Astrocyte of the spinal cord (primary cell): Measurements from ENCODE around the gene SH2D7.
A peak's percentile ranks its signal among the peaks of the same experiment; 100 is the strongest.

Source experiments
- DNase-seq: peaks from one replicate; pipeline ENCODE4 v3.0.0; 2011; ENCODE audit warnings: low read depth, low spot score
- H3K4me3 ChIP-seq: 2 replicates; pipeline ENCODE4 v1.5.1; 2011; ENCODE audit warnings: low read depth, mild to moderate bottlenecking, low read length, moderate library complexity
- in situ Hi-C: cut with HindIII; loops from 2 replicates; pipeline ENCODE4 v1.10.0; 2017; ENCODE audit warnings: low sequenced_read_pairs
- TF ChIP-seq, protein P1 (sequence below): IDR thresholded peaks from 2 replicates; pipeline ENCODE4 v1.5.1; 2012; ENCODE audit warnings: low read depth, mild to moderate bottlenecking, low read length, inconsistent platforms

SH2D7 gene

DNA sequence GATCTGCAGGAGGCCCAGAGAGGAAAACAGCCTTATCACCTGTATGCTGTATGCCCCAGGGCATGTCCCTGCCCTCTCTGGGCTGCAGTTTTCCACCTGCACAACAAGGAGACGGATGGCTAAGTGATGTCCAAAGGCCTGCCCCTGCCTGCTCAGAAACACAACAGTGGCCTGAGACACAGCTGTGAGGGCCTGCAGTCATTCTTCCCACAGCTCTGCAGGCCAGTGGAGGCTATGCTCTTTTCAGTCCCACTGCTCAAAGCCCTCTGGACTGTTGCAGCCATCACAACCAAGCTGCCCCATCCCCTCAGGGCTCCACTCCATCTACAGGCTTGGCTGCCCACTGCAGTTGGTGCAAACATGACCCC is 9.6 kb upstream of the SH2D7 start:
- in situ Hi-C loops: no loop called here
- no peak for DNase-seq
- H3K4me3 ChIP-seq: no peak overlapping the region
- TF ChIP-seq, protein P1, sequence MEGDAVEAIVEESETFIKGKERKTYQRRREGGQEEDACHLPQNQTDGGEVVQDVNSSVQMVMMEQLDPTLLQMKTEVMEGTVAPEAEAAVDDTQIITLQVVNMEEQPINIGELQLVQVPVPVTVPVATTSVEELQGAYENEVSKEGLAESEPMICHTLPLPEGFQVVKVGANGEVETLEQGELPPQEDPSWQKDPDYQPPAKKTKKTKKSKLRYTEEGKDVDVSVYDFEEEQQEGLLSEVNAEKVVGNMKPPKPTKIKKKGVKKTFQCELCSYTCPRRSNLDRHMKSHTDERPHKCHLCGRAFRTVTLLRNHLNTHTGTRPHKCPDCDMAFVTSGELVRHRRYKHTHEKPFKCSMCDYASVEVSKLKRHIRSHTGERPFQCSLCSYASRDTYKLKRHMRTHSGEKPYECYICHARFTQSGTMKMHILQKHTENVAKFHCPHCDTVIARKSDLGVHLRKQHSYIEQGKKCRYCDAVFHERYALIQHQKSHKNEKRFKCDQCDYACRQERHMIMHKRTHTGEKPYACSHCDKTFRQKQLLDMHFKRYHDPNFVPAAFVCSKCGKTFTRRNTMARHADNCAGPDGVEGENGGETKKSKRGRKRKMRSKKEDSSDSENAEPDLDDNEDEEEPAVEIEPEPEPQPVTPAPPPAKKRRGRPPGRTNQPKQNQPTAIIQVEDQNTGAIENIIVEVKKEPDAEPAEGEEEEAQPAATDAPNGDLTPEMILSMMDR: no peak

DNA sequence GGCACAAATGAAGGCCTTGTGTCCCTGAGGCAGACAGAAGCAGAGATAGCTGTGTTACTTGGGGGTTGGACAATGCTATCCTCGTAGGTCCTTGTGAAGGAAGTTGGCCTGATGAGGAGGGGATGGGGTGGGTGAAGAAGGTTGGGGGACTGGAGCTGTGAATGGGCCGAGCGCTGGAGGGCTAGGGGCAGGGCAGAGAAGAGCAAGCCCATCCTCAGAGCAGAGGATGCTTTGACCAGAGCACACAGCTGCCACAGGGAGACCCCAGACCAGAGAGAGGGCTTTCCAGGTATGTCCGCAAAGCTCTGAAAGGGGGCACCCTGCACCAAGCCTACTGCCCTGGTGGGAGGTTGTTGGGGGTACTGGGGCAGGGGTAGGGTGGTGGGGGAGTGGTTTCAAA is 9.2 kb upstream of the SH2D7 start:
- no peak for DNase-seq

GRCh38 chr15:78083687-78084448 is 8.5 kb upstream of the SH2D7 start:
- in situ Hi-C loops: no loop called here
- H3K4me3 ChIP-seq: no peak overlapping the region
- no peak for DNase-seq
- TF ChIP-seq, protein P1: no peak

More for the DNA sequence above, 9.2 kb upstream of the SH2D7 start:
- TF ChIP-seq, protein P1: no peak
- H3K4me3 ChIP-seq: no peak overlapping the region
- in situ Hi-C loops: no loop called here

- TF ChIP-seq, protein P1: no peak
- no peak overlapping the region for H3K4me3 ChIP-seq
- no peak for DNase-seq
- in situ Hi-C loops: no loop called here
Measured at GRCh38 chr15:78084449-78084750, 8.0 kb upstream of the SH2D7 start.

GRCh38 chr15:78085928-78086327 is 6.4 kb upstream of the SH2D7 start:
- DNase-seq: peak; percentile 41
- H3K4me3 ChIP-seq: no peak overlapping the region
- TF ChIP-seq, protein P1: no peak
- in situ Hi-C loops: no loop called here

DNA sequence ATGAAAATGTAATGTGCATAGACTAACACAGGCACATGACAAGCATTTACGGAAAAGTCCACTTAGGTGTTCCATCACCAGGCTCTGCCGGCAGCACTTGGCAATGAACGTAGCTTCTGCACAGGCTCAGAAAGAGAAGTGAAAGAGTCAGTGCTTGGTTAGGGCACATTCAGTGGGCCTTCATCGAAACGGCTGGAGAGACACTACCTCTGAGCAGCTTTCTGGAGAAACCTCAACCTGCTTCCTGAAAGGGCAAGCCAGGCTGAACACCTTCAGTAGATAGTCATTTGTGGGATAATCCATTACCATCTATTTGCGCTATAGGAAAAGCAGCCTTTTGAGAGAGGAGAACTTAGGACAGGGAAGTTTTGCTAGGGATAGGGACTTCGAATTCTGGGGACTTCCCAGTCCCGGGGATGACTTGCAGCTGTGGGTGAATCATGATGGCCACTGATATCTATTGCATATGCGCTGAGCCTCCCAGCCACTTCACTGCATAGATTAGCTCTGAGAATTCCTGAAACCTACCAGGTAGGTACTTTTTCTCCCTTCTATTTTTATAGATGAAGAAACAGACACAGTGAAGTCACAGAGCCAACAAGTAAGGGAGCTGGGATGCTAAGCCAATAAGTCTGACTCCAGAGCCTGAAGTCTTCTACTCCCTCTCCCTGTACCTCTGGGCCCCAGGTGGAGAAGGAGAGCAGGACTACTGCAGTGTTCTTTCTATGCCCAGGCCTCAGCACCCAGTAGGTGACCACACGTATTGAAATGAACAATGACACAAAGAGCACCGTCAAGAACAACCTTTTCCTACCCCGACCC is 4.2 kb upstream of the SH2D7 start:
- DNase-seq: no peak
- H3K4me3 ChIP-seq: no peak overlapping the region
- in situ Hi-C loops: no loop called here
- TF ChIP-seq, protein P1: no peak
